Right lobe of liver (tissue), 6 donors: ENCODE measurements around the gene DRD4. TPM values are rescaled to one million over a fixed set of nuclear protein-coding genes. Genes with fewer than 3 reads are reported as not detected.

ENCODE experiments used
- ATAC-seq, 4 donors: fragments of 200-7000 bp; cut with Tn5 transposase; one replicate each; pipeline ENCODE4 v1.9.1; 2020; ENCODE audit warnings: mild to moderate bottlenecking in 4 of 4, moderate library complexity in 4 of 4
- DNase-seq, 3 donors: peaks; one replicate each; pipeline ENCODE4 v3.0.0-alpha.2; 2020
- H3K27ac ChIP-seq, 3 donors: fragments of 200-600 bp; one replicate each; pipeline ENCODE4 v1.8.0; 2022
- H3K27me3 ChIP-seq, 2 donors: fragments of 200-600 bp; one replicate each; pipeline ENCODE4 v1.8.0; 2022
- H3K36me3 ChIP-seq, 4 donors: fragments of 200-600 bp; sonication (generic) in 1 of 4; one replicate each; pipeline versions ENCODE4 v1.5.1 to v1.8.0; 2017 to 2022; ENCODE audit warnings: control low read depth in 1 of 4
- H3K4me1 ChIP-seq, 4 donors: fragments of 200-600 bp; sonication (generic) in 1 of 4; one replicate each; pipeline versions ENCODE4 v1.5.1 to v1.8.0; 2017 to 2022; ENCODE audit warnings: control low read depth in 1 of 4
- H3K4me3 ChIP-seq, 3 donors: fragments of 200-600 bp; one replicate each; pipeline ENCODE4 v1.8.0; 2022
- H3K9me3 ChIP-seq, 4 donors: fragments of 200-600 bp; sonication (generic) in 1 of 4; one replicate each; pipeline versions ENCODE4 v1.5.1 to v1.8.0; 2017 to 2022; ENCODE audit warnings: control low read depth in 1 of 4
- CTCF ChIP-seq, 4 donors: fragments of 200-600 bp in 3 of 4; fragments of 450-650 bp in 1 of 4; IDR thresholded peaks; one replicate each; pipeline versions ENCODE4 v1.5.1 to v1.8.0; 2016 to 2022; ENCODE audit warnings: antibody characterized with exemption in 4 of 4, mild to moderate bottlenecking in 2 of 4
- POLR2A ChIP-seq: fragments of 450-650 bp; IDR thresholded peaks from one replicate; pipeline ENCODE4 v1.6.1; 2017; ENCODE audit warnings: antibody characterized with exemption, mild to moderate bottlenecking
- WGBS: methylation state at CpG from one replicate; pipeline ENCODE4 v1.1.6; 2018; ENCODE audit warnings: low coverage, low lambda C conversion rate; ENCODE audit not compliant: insufficient coverage; ENCODE audit errors: missing lambda C conversion rate; 5-methylcytosine and 5-hydroxymethylcytosine counted together
- intact Hi-C, 2 donors: fragments of 100-400 bp; cut with DNase I; formaldehyde crosslinking; loops; one replicate each; pipeline versions ENCODE4 v1.11.2 to v1.14.1; 2022
- total RNA-seq, 6 experiments: library from RNA; depleted of rRNA in 2 of 6; stranded (reverse); fragments of >200 nt in 2 of 6; fragmentation: NEBNext Ultra II Directional in 3 of 6; extraction: Animal tissue kit (Norgen Biotek cat#: 25700) in 3 of 6; gene quantifications; one replicate each; pipeline versions ENCODE4 v1.1.0 to v1.2.4, GENCODE V29; 2016 to 2023
- donor health status: DM: no; HTN: yes; CAD: no.
- donor health status: DM: no; HTN: no; CAD: no.
- donor health status: DM: no; HTN: no; CAD: no.
- donor health status: DM: no; HTN: yes; CAD: no.
- donor health status: DM: no; HTN: yes; CAD: no.

DRD4 gene
- total RNA-seq, 6 experiments from 2014 or later: 0.31 to 0.90 (median 0.41) TPM; not detected in 2

DNA sequence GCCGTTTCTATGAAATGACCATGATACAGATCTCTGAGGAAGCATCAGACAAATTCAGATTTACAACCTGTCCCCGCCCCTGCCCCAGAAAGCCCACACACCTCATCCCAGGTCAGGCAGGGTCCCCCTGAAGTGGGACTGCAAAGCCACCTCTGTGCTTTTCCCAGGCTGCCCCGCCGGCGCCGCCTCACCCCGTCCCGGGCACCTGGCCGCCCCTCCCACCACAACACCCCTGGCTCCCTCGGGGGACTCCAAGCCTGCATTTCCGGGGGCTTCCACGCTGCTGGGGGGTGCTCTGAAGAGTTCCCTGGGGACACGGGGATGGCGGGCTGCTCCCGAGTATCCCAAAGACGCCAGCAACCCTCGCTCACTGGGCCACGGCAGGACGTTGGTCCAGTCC, 23.2 kb downstream of the DRD4 start:
- no peak for DNase-seq
- no peak overlapping the region for H3K27ac ChIP-seq
- intact Hi-C loops: loop anchor here (10.0 kb wide), 1 partner anchor 65 kb away; no protein-coding TSS in a partner anchor
- TF ChIP-seq POLR2A (no peak), CTCF (IDR thresholded peaks at IDR 0.05) (no peak)
- H3K9me3 ChIP-seq: no peaks in the 10 kb centered on the region
- H3K27me3 ChIP-seq: no peaks in the 10 kb centered on the region
- H3K36me3 ChIP-seq: no peaks in the 10 kb centered on the region
- 73% methylated on average over 2 of the region's 19 CpGs for WGBS
- no peak overlapping the region for H3K4me3 ChIP-seq
- peaks cover 0 to 51% (median 20%) of the 10 kb centered on the region in 4 donors for H3K4me1 ChIP-seq
- no peak for ATAC-seq

- Histone ChIP-seq H3K4me3 (no peak overlapping the region), H3K9me3 (no peaks in the 10 kb centered on the region), H3K27me3 (no peaks in the 10 kb centered on the region), H3K4me1 (peaks cover 0 to 45% (median 17%) of the 10 kb centered on the region in 4 donors), H3K27ac (no peak overlapping the region), H3K36me3 (peaks cover 0 to 3% (median 0%) of the 10 kb centered on the region in 4 donors)
- 92% methylated on average over 9 of the region's 19 CpGs for WGBS
- TF ChIP-seq POLR2A (no peak), CTCF (IDR thresholded peaks at IDR 0.05) (no peak)
- intact Hi-C loops: loop anchor here (10.0 kb wide), 1 partner anchor 64 kb away; no protein-coding TSS in a partner anchor
- no peak for DNase-seq
- ATAC-seq: no peak
These were observed 23.8 kb downstream of the DRD4 start for GRCh38 chr11:660681-661444.

DNA sequence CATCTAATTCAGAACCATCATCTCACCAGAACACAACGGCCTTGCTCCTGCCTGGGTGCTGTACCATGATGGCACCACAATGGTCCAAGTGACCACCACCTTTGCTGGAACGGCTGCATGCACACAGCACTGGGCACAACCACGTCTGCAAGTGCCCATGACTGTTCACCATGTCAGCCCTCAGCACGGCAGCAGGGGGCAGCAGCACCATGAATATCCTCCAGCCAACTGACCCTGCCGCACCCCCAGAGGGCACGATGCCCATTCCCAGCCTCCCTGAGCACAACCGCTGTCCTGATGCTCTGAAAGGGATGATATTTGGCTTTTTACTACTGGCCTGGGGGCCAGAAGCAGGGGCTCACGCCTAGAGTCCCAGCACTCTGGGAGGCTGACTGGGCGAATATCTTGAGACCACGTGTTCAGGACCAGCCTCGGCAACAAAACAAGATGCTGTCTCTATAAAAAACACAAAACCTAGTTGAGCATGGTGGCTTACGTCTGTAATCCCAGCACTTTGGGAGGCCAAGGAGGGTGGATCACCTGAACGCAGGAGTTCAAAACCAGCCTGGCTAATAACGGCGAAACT, 25.7 kb downstream of the DRD4 start:
- no peak overlapping the region for H3K4me3 ChIP-seq
- ATAC-seq (peak; percentile 77 to 83 (median 78)), DNase-seq (peak; percentile 73 to 86 (median 81))
- TF ChIP-seq POLR2A (no peak), CTCF (IDR thresholded peaks at IDR 0.05) (peak; percentile 67 to 87 (median 84))
- intact Hi-C loops: loop anchor here (10.0 kb wide), 1 partner anchor 62 kb away; no protein-coding TSS in a partner anchor
- 50% methylated on average over 13 of the region's 15 CpGs for WGBS
- H3K4me1 ChIP-seq: peaks cover 0 to 32% (median 9%) of the 10 kb centered on the region in 4 donors
- no peaks in the 10 kb centered on the region for H3K9me3 ChIP-seq
- H3K27me3 ChIP-seq: no peaks in the 10 kb centered on the region
- H3K36me3 ChIP-seq: peaks cover 0 to 3% (median 0%) of the 10 kb centered on the region in 4 donors
- H3K27ac ChIP-seq: no peak overlapping the region

GRCh38 chr11:665062-665703, 28.1 kb downstream of the DRD4 start:
- WGBS: 79% methylated on average over 8 of the region's 15 CpGs
- H3K27me3 ChIP-seq: no peaks in the 10 kb centered on the region
- ATAC-seq: no peak
- peaks cover 0 to 28% (median 0%) of the 10 kb centered on the region in 4 donors for H3K4me1 ChIP-seq
- peaks cover 0 to 3% (median 0%) of the 10 kb centered on the region in 4 donors for H3K36me3 ChIP-seq
- H3K27ac ChIP-seq: peak overlapping the region in 1 of 3 donors; percentile 29
- H3K9me3 ChIP-seq: no peaks in the 10 kb centered on the region
- intact Hi-C loops: loop anchor here (10.0 kb wide), 1 partner anchor 60 kb away; no protein-coding TSS in a partner anchor
- no peak overlapping the region for H3K4me3 ChIP-seq
- TF ChIP-seq POLR2A (no peak), CTCF (IDR thresholded peaks at IDR 0.05) (no peak)
- no peak for DNase-seq
